Prostate gland (tissue), 2 donors: Measurements from ENCODE around the gene COLEC12.

Experiments
- CTCF ChIP-seq, 4 experiments: fragments of 200-600 bp in 2 of 4; fragments of 450-650 bp in 2 of 4; sonication (generic) in 2 of 4; IDR thresholded peaks; 1 replicate in 3 of 4; 2 replicates in 1 of 4; pipeline ENCODE4 v1.5.1; 2016 to 2019; ENCODE audit warnings: antibody characterized with exemption in 4 of 4, mild to moderate bottlenecking in 2 of 4, moderate library complexity in 2 of 4
- POLR2A ChIP-seq: fragments of 450-650 bp; IDR thresholded peaks from one replicate; pipeline ENCODE4 v1.6.1; 2016; ENCODE audit warnings: antibody characterized with exemption, mild to moderate bottlenecking
- POLR2AphosphoS5 ChIP-seq: sonication (generic); formaldehyde crosslinking; IDR thresholded peaks from one replicate; pipeline ENCODE4 v1.6.1; 2017; ENCODE audit warnings: antibody characterized with exemption

- peak; percentile 39 for TF ChIP-seq POLR2AphosphoS5
- no peak for TF ChIP-seq CTCF (IDR thresholded peaks at IDR 0.05)
- TF ChIP-seq POLR2A: no peak
These were observed 25.1 kb downstream of the COLEC12 start for GRCh38 chr18:475202-476031.
